Measurements from ENCODE around the gene TXNDC16.

The TXNDC16 gene

GRCh38 chr14:52522033-52522432 lies 30.3 kb downstream of the TXNDC16 start:
- no peak overlapping the region for H3K27ac ChIP-seq
- no peak for TF ChIP-seq CTCF (IDR thresholded peaks at IDR 0.05)

GRCh38 chr14:52514046-52514811 lies 38.1 kb downstream of the TXNDC16 start:
- Histone ChIP-seq H3K27me3 (no peaks in the 10 kb centered on the region), H3K4me3 (ENCODE audit: low read depth in 1 of 2, low read length in 1 of 2) (no peak overlapping the region), H3K27ac (no peak overlapping the region), H3K9me3 (no peaks in the 10 kb centered on the region), H3K36me3 (no peaks in the 10 kb centered on the region), H3K4me1 (ENCODE audit: control insufficient read depth in 1 of 2, insufficient read depth in 1 of 2, low read depth in 1 of 2, low read length in 1 of 2) (no peaks in the 10 kb centered on the region)
- TF ChIP-seq CTCF (IDR thresholded peaks at IDR 0.05) = no peak

More at GRCh38 chr14:52522033-52522432, 30.3 kb downstream of the TXNDC16 start:
- no peaks in the 10 kb centered on the region for H3K4me1 ChIP-seq (ENCODE audit: control insufficient read depth in 1 of 2, insufficient read depth in 1 of 2, low read depth in 1 of 2, low read length in 1 of 2)
- no peaks in the 10 kb centered on the region for H3K27me3 ChIP-seq
- no peaks in the 10 kb centered on the region for H3K9me3 ChIP-seq
- H3K4me3 ChIP-seq (ENCODE audit: low read depth in 1 of 2, low read length in 1 of 2) = no peak overlapping the region
- no peaks in the 10 kb centered on the region for H3K36me3 ChIP-seq

- Histone ChIP-seq H3K9me3 (no peaks in the 10 kb centered on the region), H3K27ac (no peak overlapping the region), H3K27me3 (no peaks in the 10 kb centered on the region)
Measured at GRCh38 chr14:52513249-52513648, 39.1 kb downstream of the TXNDC16 start.

GRCh38 chr14:52494444-52494843 lies 57.9 kb downstream of the TXNDC16 start:
- peaks cover 6% of the 10 kb centered on the region for H3K9me3 ChIP-seq
- no peak overlapping the region for H3K27ac ChIP-seq
- no peaks in the 10 kb centered on the region for H3K27me3 ChIP-seq
- H3K4me1 ChIP-seq (ENCODE audit: control insufficient read depth in 1 of 2, insufficient read depth in 1 of 2, low read depth in 1 of 2, low read length in 1 of 2) = no peaks in the 10 kb centered on the region
- H3K36me3 ChIP-seq = peaks cover 4% of the 10 kb centered on the region
- TF ChIP-seq CTCF (IDR thresholded peaks at IDR 0.05) = no peak
- H3K4me3 ChIP-seq (ENCODE audit: low read depth in 1 of 2, low read length in 1 of 2) = no peak overlapping the region

More at GRCh38 chr14:52513249-52513648, 39.1 kb downstream of the TXNDC16 start:
- TF ChIP-seq CTCF (IDR thresholded peaks at IDR 0.05) = no peak
- Histone ChIP-seq H3K4me1 (ENCODE audit: control insufficient read depth in 1 of 2, insufficient read depth in 1 of 2, low read depth in 1 of 2, low read length in 1 of 2) (no peaks in the 10 kb centered on the region), H3K4me3 (ENCODE audit: low read depth in 1 of 2, low read length in 1 of 2) (no peak overlapping the region), H3K36me3 (no peaks in the 10 kb centered on the region)

GRCh38 chr14:52485350-52485960 lies 66.8 kb downstream of the TXNDC16 start:
- H3K27ac ChIP-seq = no peak overlapping the region
- H3K4me1 ChIP-seq (ENCODE audit: control insufficient read depth in 1 of 2, insufficient read depth in 1 of 2, low read depth in 1 of 2, low read length in 1 of 2) = no peaks in the 10 kb centered on the region
- H3K4me3 ChIP-seq (ENCODE audit: low read depth in 1 of 2, low read length in 1 of 2) = no peak overlapping the region
- H3K36me3 ChIP-seq = peaks cover 4% of the 10 kb centered on the region
- H3K9me3 ChIP-seq = no peaks in the 10 kb centered on the region
- TF ChIP-seq CTCF (IDR thresholded peaks at IDR 0.05) = no peak
- no peaks in the 10 kb centered on the region for H3K27me3 ChIP-seq
